ENCODE data around the gene KCNK13.
"Not testable (repeated sequence)": the region's sequence is repeated elsewhere in the genome, so short reads cannot be mapped to it uniquely, and the experiment has no call there.

KCNK13 gene

GRCh38 chr14:90088176-90088575 is 26.4 kb downstream of the KCNK13 start:
- Histone ChIP-seq H3K4me3 (ENCODE audit: control insufficient read depth in 1 of 7, extremely low read depth in 1 of 7, insufficient read depth in 4 of 7, low read depth in 2 of 7, low read length in 6 of 7) (no peak overlapping the region), H3K4me1 (ENCODE audit: control extremely low read depth in 1 of 4, control insufficient read depth in 4 of 4, insufficient read depth in 4 of 4, low read length in 3 of 4) (no peaks in the 10 kb centered on the region)
- CTCF ChIA-PET = no interaction called here

GRCh38 chr14:90089486-90089885 is 27.7 kb downstream of the KCNK13 start:
- DNase-seq; POLR2A ChIA-PET; H3K27ac ChIP-seq (ENCODE audit: insufficient read depth in 1 of 2, low read depth in 1 of 2, low read length in 2 of 2, poor library complexity in 1 of 2, severe bottlenecking in 2 of 2); H3K36me3 ChIP-seq (ENCODE audit: control insufficient read depth in 4 of 4, insufficient read depth in 4 of 4, low read length in 3 of 4); H3K4me3 ChIP-seq (ENCODE audit: control insufficient read depth in 1 of 7, extremely low read depth in 1 of 7, insufficient read depth in 4 of 7, low read depth in 2 of 7, low read length in 6 of 7); H3K9me3 ChIP-seq (ENCODE audit: control extremely low read depth in 1 of 5, control insufficient read depth in 4 of 5, insufficient read depth in 2 of 5, low read depth in 1 of 5, low read length in 4 of 5); H3K4me1 ChIP-seq (ENCODE audit: control extremely low read depth in 1 of 4, control insufficient read depth in 4 of 4, insufficient read depth in 4 of 4, low read length in 3 of 4); CTCF ChIA-PET; H3K27me3 ChIP-seq (replicated peaks in 2 of 5; ENCODE audit: control insufficient read depth in 4 of 5, insufficient read depth in 5 of 5, low read length in 4 of 5): not testable (repeated sequence)
- 61% methylated on average over 5 of the region's 6 CpGs for whole genome bisulfite sequencing (ENCODE audit: insufficient coverage)

More at GRCh38 chr14:90088176-90088575, 26.4 kb downstream of the KCNK13 start:
- WGBS (ENCODE audit: insufficient coverage) = 100% methylated on average over 2 of the region's 2 CpGs
- no peak for DNase-seq
- Histone ChIP-seq H3K9me3 (ENCODE audit: control extremely low read depth in 1 of 5, control insufficient read depth in 4 of 5, insufficient read depth in 2 of 5, low read depth in 1 of 5, low read length in 4 of 5) (no peaks in the 10 kb centered on the region), H3K27ac (ENCODE audit: insufficient read depth in 1 of 2, low read depth in 1 of 2, low read length in 2 of 2, poor library complexity in 1 of 2, severe bottlenecking in 2 of 2) (no peak overlapping the region), H3K36me3 (ENCODE audit: control insufficient read depth in 4 of 4, insufficient read depth in 4 of 4, low read length in 3 of 4) (no peaks in the 10 kb centered on the region), H3K27me3 (replicated peaks in 2 of 5; ENCODE audit: control insufficient read depth in 4 of 5, insufficient read depth in 5 of 5, low read length in 4 of 5) (peaks cover 0 to 7% (median 0%) of the 10 kb centered on the region in 5 experiments)
- POLR2A ChIA-PET = no interaction called here

GRCh38 chr14:90091393-90091792 is 29.6 kb downstream of the KCNK13 start:
- no peak for DNase-seq
- Histone ChIP-seq H3K27me3 (replicated peaks in 2 of 5; ENCODE audit: control insufficient read depth in 4 of 5, insufficient read depth in 5 of 5, low read length in 4 of 5) (peaks cover 0 to 8% (median 0%) of the 10 kb centered on the region in 5 experiments), H3K9me3 (ENCODE audit: control extremely low read depth in 1 of 5, control insufficient read depth in 4 of 5, insufficient read depth in 2 of 5, low read depth in 1 of 5, low read length in 4 of 5) (peaks cover 0 to under 1% (median 0%) of the 10 kb centered on the region in 5 experiments), H3K4me3 (ENCODE audit: control insufficient read depth in 1 of 7, extremely low read depth in 1 of 7, insufficient read depth in 4 of 7, low read depth in 2 of 7, low read length in 6 of 7) (no peak overlapping the region), H3K4me1 (ENCODE audit: control extremely low read depth in 1 of 4, control insufficient read depth in 4 of 4, insufficient read depth in 4 of 4, low read length in 3 of 4) (no peaks in the 10 kb centered on the region), H3K27ac (ENCODE audit: insufficient read depth in 1 of 2, low read depth in 1 of 2, low read length in 2 of 2, poor library complexity in 1 of 2, severe bottlenecking in 2 of 2) (no peak overlapping the region), H3K36me3 (ENCODE audit: control insufficient read depth in 4 of 4, insufficient read depth in 4 of 4, low read length in 3 of 4) (no peaks in the 10 kb centered on the region)
- ChIA-PET POLR2A (no interaction called here), CTCF (interaction anchor here (0.7 kb wide), 1 partner anchor 141 kb away, joined by 3 read pairs; no protein-coding TSS in a partner anchor)
- 80% methylated on average over 1 of the region's 1 CpG for WGBS (ENCODE audit: insufficient coverage)

GRCh38 chr14:90093942-90094595 is 32.3 kb downstream of the KCNK13 start:
- POLR2A ChIA-PET = no interaction called here
- DNase-seq = no peak
- WGBS (ENCODE audit: insufficient coverage) = 92% methylated on average over 1 of the region's 2 CpGs
- Histone ChIP-seq H3K27me3 (replicated peaks in 2 of 5; ENCODE audit: control insufficient read depth in 4 of 5, insufficient read depth in 5 of 5, low read length in 4 of 5) (peaks cover 0 to 6% (median 0%) of the 10 kb centered on the region in 5 experiments), H3K9me3 (ENCODE audit: control extremely low read depth in 1 of 5, control insufficient read depth in 4 of 5, insufficient read depth in 2 of 5, low read depth in 1 of 5, low read length in 4 of 5) (peaks cover 0 to 1% (median 0%) of the 10 kb centered on the region in 5 experiments), H3K27ac (ENCODE audit: insufficient read depth in 1 of 2, low read depth in 1 of 2, low read length in 2 of 2, poor library complexity in 1 of 2, severe bottlenecking in 2 of 2) (no peak overlapping the region), H3K4me3 (ENCODE audit: control insufficient read depth in 1 of 7, extremely low read depth in 1 of 7, insufficient read depth in 4 of 7, low read depth in 2 of 7, low read length in 6 of 7) (no peak overlapping the region), H3K36me3 (ENCODE audit: control insufficient read depth in 4 of 4, insufficient read depth in 4 of 4, low read length in 3 of 4) (no peaks in the 10 kb centered on the region), H3K4me1 (ENCODE audit: control extremely low read depth in 1 of 4, control insufficient read depth in 4 of 4, insufficient read depth in 4 of 4, low read length in 3 of 4) (no peaks in the 10 kb centered on the region)
- CTCF ChIA-PET = no interaction called here

GRCh38 chr14:90095096-90095495 is 33.3 kb downstream of the KCNK13 start:
- Histone ChIP-seq H3K36me3 (ENCODE audit: control insufficient read depth in 4 of 4, insufficient read depth in 4 of 4, low read length in 3 of 4) (no peaks in the 10 kb centered on the region), H3K4me1 (ENCODE audit: control extremely low read depth in 1 of 4, control insufficient read depth in 4 of 4, insufficient read depth in 4 of 4, low read length in 3 of 4) (no peaks in the 10 kb centered on the region), H3K27me3 (replicated peaks in 2 of 5; ENCODE audit: control insufficient read depth in 4 of 5, insufficient read depth in 5 of 5, low read length in 4 of 5) (peaks cover 0 to 6% (median 0%) of the 10 kb centered on the region in 5 experiments), H3K9me3 (ENCODE audit: control extremely low read depth in 1 of 5, control insufficient read depth in 4 of 5, insufficient read depth in 2 of 5, low read depth in 1 of 5, low read length in 4 of 5) (peaks cover 0 to 1% (median 0%) of the 10 kb centered on the region in 5 experiments), H3K4me3 (ENCODE audit: control insufficient read depth in 1 of 7, extremely low read depth in 1 of 7, insufficient read depth in 4 of 7, low read depth in 2 of 7, low read length in 6 of 7) (no peak overlapping the region), H3K27ac (ENCODE audit: insufficient read depth in 1 of 2, low read depth in 1 of 2, low read length in 2 of 2, poor library complexity in 1 of 2, severe bottlenecking in 2 of 2) (no peak overlapping the region)
- DNase-seq = no peak
- ChIA-PET POLR2A (no interaction called here), CTCF (no interaction called here)
- 96% methylated on average over 2 of the region's 4 CpGs for WGBS (ENCODE audit: insufficient coverage)

- H3K4me3 ChIP-seq (ENCODE audit: control insufficient read depth in 1 of 7, extremely low read depth in 1 of 7, insufficient read depth in 4 of 7, low read depth in 2 of 7, low read length in 6 of 7) = no peak overlapping the region
- no peaks in the 10 kb centered on the region for H3K4me1 ChIP-seq (ENCODE audit: control extremely low read depth in 1 of 4, control insufficient read depth in 4 of 4, insufficient read depth in 4 of 4, low read length in 3 of 4)
- DNase-seq = no peak
- H3K27me3 ChIP-seq (replicated peaks in 2 of 5; ENCODE audit: control insufficient read depth in 4 of 5, insufficient read depth in 5 of 5, low read length in 4 of 5) = peaks cover 0 to 3% (median 0%) of the 10 kb centered on the region in 5 experiments
- WGBS (ENCODE audit: insufficient coverage) = no CpG with 5 or more reads among the region's 1 CpG
- ChIA-PET POLR2A (no interaction called here), CTCF (no interaction called here)
- H3K9me3 ChIP-seq (ENCODE audit: control extremely low read depth in 1 of 5, control insufficient read depth in 4 of 5, insufficient read depth in 2 of 5, low read depth in 1 of 5, low read length in 4 of 5) = peaks cover 0 to 1% (median 0%) of the 10 kb centered on the region in 5 experiments
- H3K36me3 ChIP-seq (ENCODE audit: control insufficient read depth in 4 of 4, insufficient read depth in 4 of 4, low read length in 3 of 4) = no peaks in the 10 kb centered on the region
- no peak overlapping the region for H3K27ac ChIP-seq (ENCODE audit: insufficient read depth in 1 of 2, low read depth in 1 of 2, low read length in 2 of 2, poor library complexity in 1 of 2, severe bottlenecking in 2 of 2)
These were observed 34.8 kb downstream of the KCNK13 start for GRCh38 chr14:90096566-90096965.

GRCh38 chr14:90103808-90104207 is 42.0 kb downstream of the KCNK13 start:
- WGBS (ENCODE audit: insufficient coverage) = 100% methylated on average over 3 of the region's 3 CpGs
- no peaks in the 10 kb centered on the region for H3K36me3 ChIP-seq (ENCODE audit: control insufficient read depth in 4 of 4, insufficient read depth in 4 of 4, low read length in 3 of 4)
- no peaks in the 10 kb centered on the region for H3K27me3 ChIP-seq (replicated peaks in 2 of 5; ENCODE audit: control insufficient read depth in 4 of 5, insufficient read depth in 5 of 5, low read length in 4 of 5)
- H3K4me3 ChIP-seq (ENCODE audit: control insufficient read depth in 1 of 7, extremely low read depth in 1 of 7, insufficient read depth in 4 of 7, low read depth in 2 of 7, low read length in 6 of 7) = no peak overlapping the region
- DNase-seq = no peak
- H3K4me1 ChIP-seq (ENCODE audit: control extremely low read depth in 1 of 4, control insufficient read depth in 4 of 4, insufficient read depth in 4 of 4, low read length in 3 of 4) = no peaks in the 10 kb centered on the region
- no peaks in the 10 kb centered on the region for H3K9me3 ChIP-seq (ENCODE audit: control extremely low read depth in 1 of 5, control insufficient read depth in 4 of 5, insufficient read depth in 2 of 5, low read depth in 1 of 5, low read length in 4 of 5)
- ChIA-PET CTCF (no interaction called here), POLR2A (no interaction called here)
- no peak overlapping the region for H3K27ac ChIP-seq (ENCODE audit: insufficient read depth in 1 of 2, low read depth in 1 of 2, low read length in 2 of 2, poor library complexity in 1 of 2, severe bottlenecking in 2 of 2)

Data from common myeloid progenitor, CD34-positive (primary cell).